ENCODE data around the gene IGFBPL1.

Gene IGFBPL1

GRCh38 chr9:38392235-38393127 lies 31.8 kb downstream of the IGFBPL1 start, which contains the start of gene ALDH1B1:
Gene ALDH1B1 (plus strand): TSS chr9:38392702. CDS start chr9:38395749, 3,047 bp downstream.
- TF ChIP-seq ZFP30 (CRISPR knock-in tag; IDR thresholded peaks at IDR 0.05) (no peak), ZNF565 (CRISPR knock-in tag; conservative IDR thresholded peaks at IDR 0.05; ENCODE audit: low read depth) (no peak), POU6F1 (CRISPR knock-in tag; IDR thresholded peaks at IDR 0.05; ENCODE audit: borderline replicate concordance, low read depth) (no peak), CSDC2 (CRISPR knock-in tag; IDR thresholded peaks at IDR 0.05) (no peak), ZNF70 (CRISPR knock-in tag; IDR thresholded peaks at IDR 0.05) (peak; percentile 63; the same call in 1 of the 2 replicates), ISL1 (CRISPR knock-in tag; IDR thresholded peaks at IDR 0.05) (no peak), PATZ1 (CRISPR knock-in tag; IDR thresholded peaks at IDR 0.05; ENCODE audit: borderline replicate concordance) (no peak)
- ATAC-seq = peak; percentile 100

DNA sequence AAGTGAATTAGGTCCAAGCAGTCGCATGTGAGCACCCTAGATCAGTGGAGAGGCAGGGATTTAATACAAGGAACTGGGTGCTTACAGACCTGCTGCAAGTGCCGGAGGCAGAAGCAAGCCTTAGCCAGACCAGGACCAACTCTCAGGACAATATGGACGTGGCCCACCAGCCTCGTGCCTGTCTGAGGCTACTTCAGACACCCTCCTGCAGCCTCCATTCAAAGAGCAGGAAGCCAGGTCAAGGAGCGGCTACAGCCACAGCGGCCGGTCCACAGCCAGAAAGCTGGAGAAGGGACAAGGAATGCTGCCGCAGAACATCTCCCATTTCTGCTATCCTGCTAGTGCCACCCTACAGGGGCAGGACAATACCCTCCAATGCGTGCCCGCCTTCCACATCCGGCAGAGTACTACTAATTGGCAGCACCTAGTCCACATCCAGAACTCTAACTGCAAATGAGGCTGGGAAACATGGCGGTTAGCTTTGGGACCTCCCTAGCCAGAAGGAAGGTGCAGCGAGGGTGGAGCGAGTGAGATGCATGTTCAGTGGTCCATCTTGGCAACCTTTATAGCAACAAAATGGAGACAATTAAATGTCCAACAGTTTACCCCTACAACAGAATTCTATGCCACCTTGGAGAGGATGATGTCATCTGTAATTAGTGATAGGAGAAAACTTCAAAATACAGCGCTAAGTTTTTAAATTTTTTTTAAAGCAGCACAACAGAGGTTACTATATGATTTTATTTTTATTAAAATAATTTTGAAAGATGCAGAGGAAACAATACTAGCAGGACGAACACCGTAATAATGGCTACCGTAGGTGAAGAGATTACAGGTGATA lies 32.8 kb downstream of the IGFBPL1 start:
- no peak for ATAC-seq
- TF ChIP-seq PPARA (CRISPR knock-in tag; IDR thresholded peaks at IDR 0.05; ENCODE audit: borderline replicate concordance) (no peak), TCF4 (CRISPR knock-in tag; IDR thresholded peaks at IDR 0.05; ENCODE audit: borderline replicate concordance) (no peak), POU6F1 (CRISPR knock-in tag; IDR thresholded peaks at IDR 0.05; ENCODE audit: borderline replicate concordance, low read depth) (no peak), ZNF565 (CRISPR knock-in tag; conservative IDR thresholded peaks at IDR 0.05; ENCODE audit: low read depth) (no peak), ZC3H10 (CRISPR knock-in tag; IDR thresholded peaks at IDR 0.05) (no peak), OSR1 (CRISPR knock-in tag; IDR thresholded peaks at IDR 0.05) (no peak), ARNTL (CRISPR knock-in tag; IDR thresholded peaks at IDR 0.05; ENCODE audit: borderline replicate concordance, low read depth) (no peak), TOX (CRISPR knock-in tag; IDR thresholded peaks at IDR 0.05; ENCODE audit: borderline replicate concordance) (no peak), ZNF8 (CRISPR knock-in tag; IDR thresholded peaks at IDR 0.05) (no peak), ZNF70 (CRISPR knock-in tag; IDR thresholded peaks at IDR 0.05) (no peak), ZFP3 (CRISPR knock-in tag; IDR thresholded peaks at IDR 0.05) (no peak), SNAI2 (CRISPR knock-in tag; IDR thresholded peaks at IDR 0.05) (no peak), ZFP30 (CRISPR knock-in tag; IDR thresholded peaks at IDR 0.05) (no peak), CSDC2 (CRISPR knock-in tag; IDR thresholded peaks at IDR 0.05) (no peak), CSRNP3 (CRISPR knock-in tag; IDR thresholded peaks at IDR 0.05) (no peak), PATZ1 (CRISPR knock-in tag; IDR thresholded peaks at IDR 0.05; ENCODE audit: borderline replicate concordance) (no peak), GLIS3 (CRISPR knock-in tag; IDR thresholded peaks at IDR 0.05) (no peak), RARB (CRISPR knock-in tag; IDR thresholded peaks at IDR 0.05) (no peak)
- TF ChIP-seq, protein P1, sequence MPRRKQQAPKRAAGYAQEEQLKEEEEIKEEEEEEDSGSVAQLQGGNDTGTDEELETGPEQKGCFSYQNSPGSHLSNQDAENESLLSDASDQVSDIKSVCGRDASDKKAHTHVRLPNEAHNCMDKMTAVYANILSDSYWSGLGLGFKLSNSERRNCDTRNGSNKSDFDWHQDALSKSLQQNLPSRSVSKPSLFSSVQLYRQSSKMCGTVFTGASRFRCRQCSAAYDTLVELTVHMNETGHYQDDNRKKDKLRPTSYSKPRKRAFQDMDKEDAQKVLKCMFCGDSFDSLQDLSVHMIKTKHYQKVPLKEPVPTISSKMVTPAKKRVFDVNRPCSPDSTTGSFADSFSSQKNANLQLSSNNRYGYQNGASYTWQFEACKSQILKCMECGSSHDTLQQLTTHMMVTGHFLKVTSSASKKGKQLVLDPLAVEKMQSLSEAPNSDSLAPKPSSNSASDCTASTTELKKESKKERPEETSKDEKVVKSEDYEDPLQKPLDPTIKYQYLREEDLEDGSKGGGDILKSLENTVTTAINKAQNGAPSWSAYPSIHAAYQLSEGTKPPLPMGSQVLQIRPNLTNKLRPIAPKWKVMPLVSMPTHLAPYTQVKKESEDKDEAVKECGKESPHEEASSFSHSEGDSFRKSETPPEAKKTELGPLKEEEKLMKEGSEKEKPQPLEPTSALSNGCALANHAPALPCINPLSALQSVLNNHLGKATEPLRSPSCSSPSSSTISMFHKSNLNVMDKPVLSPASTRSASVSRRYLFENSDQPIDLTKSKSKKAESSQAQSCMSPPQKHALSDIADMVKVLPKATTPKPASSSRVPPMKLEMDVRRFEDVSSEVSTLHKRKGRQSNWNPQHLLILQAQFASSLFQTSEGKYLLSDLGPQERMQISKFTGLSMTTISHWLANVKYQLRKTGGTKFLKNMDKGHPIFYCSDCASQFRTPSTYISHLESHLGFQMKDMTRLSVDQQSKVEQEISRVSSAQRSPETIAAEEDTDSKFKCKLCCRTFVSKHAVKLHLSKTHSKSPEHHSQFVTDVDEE (CRISPR knock-in tag; IDR thresholded peaks at IDR 0.05) = no peak
- TF ChIP-seq, protein P2, sequence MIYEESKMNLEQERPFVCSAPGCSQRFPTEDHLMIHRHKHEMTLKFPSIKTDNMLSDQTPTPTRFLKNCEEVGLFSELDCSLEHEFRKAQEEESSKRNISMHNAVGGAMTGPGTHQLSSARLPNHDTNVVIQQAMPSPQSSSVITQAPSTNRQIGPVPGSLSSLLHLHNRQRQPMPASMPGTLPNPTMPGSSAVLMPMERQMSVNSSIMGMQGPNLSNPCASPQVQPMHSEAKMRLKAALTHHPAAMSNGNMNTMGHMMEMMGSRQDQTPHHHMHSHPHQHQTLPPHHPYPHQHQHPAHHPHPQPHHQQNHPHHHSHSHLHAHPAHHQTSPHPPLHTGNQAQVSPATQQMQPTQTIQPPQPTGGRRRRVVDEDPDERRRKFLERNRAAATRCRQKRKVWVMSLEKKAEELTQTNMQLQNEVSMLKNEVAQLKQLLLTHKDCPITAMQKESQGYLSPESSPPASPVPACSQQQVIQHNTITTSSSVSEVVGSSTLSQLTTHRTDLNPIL (CRISPR knock-in tag; IDR thresholded peaks at IDR 0.05; ENCODE audit: low read depth) = no peak
